HG03354 (cell line): ENCODE results near the gene ARRB1.
"Not testable (repeated sequence)": the region's sequence is repeated elsewhere in the genome, so short reads cannot be mapped to it uniquely, and the experiment has no call there.

Experiments
- ATAC-seq: cut with Tn5 transposase; IDR thresholded peaks from one replicate; pipeline ENCODE4 v1.9.1; 2021; ENCODE audit warnings: mild to moderate bottlenecking; ENCODE audit not compliant: unreplicated experiment, poor library complexity, severe bottlenecking

Gene ARRB1

GRCh38 chr11:75280770-75281468, 70.5 kb downstream of the ARRB1 start:
- no peak for ATAC-seq

- no peak for ATAC-seq
These were observed 71.2 kb downstream of the ARRB1 start for GRCh38 chr11:75280227-75280701.

GRCh38 chr11:75279273-75279672, 72.2 kb downstream of the ARRB1 start:
- ATAC-seq = no peak

- no peak for ATAC-seq
These were observed 73.3 kb downstream of the ARRB1 start for GRCh38 chr11:75277991-75278790.

GRCh38 chr11:75277211-75277805, 74.2 kb downstream of the ARRB1 start:
- ATAC-seq = no peak

GRCh38 chr11:75276686-75277085, 74.8 kb downstream of the ARRB1 start:
- ATAC-seq = no peak

- no peak for ATAC-seq
These were observed 75.3 kb downstream of the ARRB1 start for GRCh38 chr11:75276186-75276585.

GRCh38 chr11:75275581-75275980, 75.9 kb downstream of the ARRB1 start:
- ATAC-seq = no peak

- ATAC-seq = not testable (repeated sequence)
These were observed 76.7 kb downstream of the ARRB1 start for GRCh38 chr11:75274716-75275115.

- no peak for ATAC-seq
These were observed 77.8 kb downstream of the ARRB1 start for GRCh38 chr11:75273411-75274391.

GRCh38 chr11:75272821-75273301, 78.6 kb downstream of the ARRB1 start:
- no peak for ATAC-seq

- ATAC-seq = no peak
These were observed 79.1 kb downstream of the ARRB1 start for GRCh38 chr11:75272391-75272790.

GRCh38 chr11:75271730-75272129, 79.7 kb downstream of the ARRB1 start:
- ATAC-seq = no peak

- ATAC-seq = no peak
These were observed 80.5 kb downstream of the ARRB1 start for GRCh38 chr11:75270896-75271418.

GRCh38 chr11:75269896-75270295, 81.6 kb downstream of the ARRB1 start:
- no peak for ATAC-seq

GRCh38 chr11:75269367-75269660, 82.1 kb downstream of the ARRB1 start:
- ATAC-seq = no peak

- no peak for ATAC-seq
These were observed 82.7 kb downstream of the ARRB1 start for GRCh38 chr11:75268626-75269366.

GRCh38 chr11:75267171-75267970, 84.1 kb downstream of the ARRB1 start:
- no peak for ATAC-seq
